RWPE1 (cell line): ENCODE results near the gene CD93.

Source experiments
- CTCF ChIA-PET: fragments of 350-600 bp; sonication (Branson Sonifier 250); formaldehyde crosslinking; extraction: SDS; loops from one replicate; lab custom pipeline; 2021; lab: Yijun Ruan, JAX
- POLR2A ChIA-PET: fragments of 400-600 bp; formaldehyde crosslinking; extraction: SDS; loops from one replicate; lab custom pipeline; 2020; ENCODE audit warnings: antibody characterized with exemption; ENCODE audit not compliant: low non-redundant PET; lab: Yijun Ruan, JAX
- DNase-seq: peaks from one replicate; pipeline ENCODE4 v3.0.0; 2012; ENCODE audit warnings: low spot score
- H3K27ac ChIP-seq: fragments of 450-650 bp; 2 replicates; pipeline ENCODE4 v1.5.1; 2017
- CTCF ChIP-seq: fragments of 450-650 bp; conservative IDR thresholded peaks from 2 replicates; pipeline ENCODE4 v1.5.1; 2017; ENCODE audit warnings: low read depth, mild to moderate bottlenecking

Gene CD93

DNA sequence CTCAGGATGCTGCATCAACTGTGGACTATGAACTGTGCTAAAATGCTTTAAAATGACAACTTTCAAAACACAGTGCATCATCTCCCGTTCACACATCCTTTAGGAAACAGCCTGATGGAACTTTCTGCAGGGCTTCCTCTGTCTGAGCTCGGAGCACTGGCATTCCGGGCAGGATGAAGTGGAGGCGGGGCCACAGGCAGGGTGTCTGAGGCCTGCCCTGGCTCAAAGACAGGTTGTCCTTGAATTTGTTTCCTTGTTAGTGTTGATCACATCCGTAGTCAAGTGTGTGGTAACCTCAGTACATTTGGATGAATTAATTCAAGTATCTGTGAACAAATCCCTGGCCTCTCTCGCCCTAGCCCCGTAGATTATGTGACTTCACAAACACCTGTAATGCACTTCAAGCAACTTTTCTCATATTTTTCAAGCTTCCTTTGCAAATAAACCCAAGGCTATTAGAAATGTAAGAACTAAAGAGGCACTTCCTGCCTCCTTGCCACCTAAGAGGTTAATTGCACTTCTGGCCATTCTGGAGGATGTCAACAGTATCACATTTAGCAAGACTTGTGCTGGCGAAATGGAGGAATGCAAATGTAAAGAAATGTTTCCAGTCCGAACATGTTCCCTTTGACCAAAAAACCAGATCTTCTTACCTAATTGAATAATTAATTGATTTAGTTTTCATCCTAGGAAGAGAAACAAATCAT lies 3.1 kb downstream of the CD93 start:
- no peak for TF ChIP-seq CTCF
- H3K27ac ChIP-seq, result peak overlapping the region; percentile 28; the same call in 1 of the 2 replicates
- POLR2A ChIA-PET, result no interaction called here
- CTCF ChIA-PET, result no interaction called here
- no peak for DNase-seq

- no peak for DNase-seq
- ChIA-PET POLR2A (no interaction called here), CTCF (no interaction called here)
- TF ChIP-seq CTCF, result no peak
- H3K27ac ChIP-seq, result no peak overlapping the region
These were observed 4.8 kb downstream of the CD93 start for GRCh38 chr20:23081263-23081819.

GRCh38 chr20:23080521-23080920 lies 5.6 kb downstream of the CD93 start:
- DNase-seq, result no peak
- TF ChIP-seq CTCF, result no peak
- POLR2A ChIA-PET, result interaction anchor here (0.7 kb wide), 1 partner anchor 16 kb away, joined by 3 read pairs; no protein-coding TSS in a partner anchor
- CTCF ChIA-PET, result no interaction called here
- H3K27ac ChIP-seq, result no peak overlapping the region

DNA sequence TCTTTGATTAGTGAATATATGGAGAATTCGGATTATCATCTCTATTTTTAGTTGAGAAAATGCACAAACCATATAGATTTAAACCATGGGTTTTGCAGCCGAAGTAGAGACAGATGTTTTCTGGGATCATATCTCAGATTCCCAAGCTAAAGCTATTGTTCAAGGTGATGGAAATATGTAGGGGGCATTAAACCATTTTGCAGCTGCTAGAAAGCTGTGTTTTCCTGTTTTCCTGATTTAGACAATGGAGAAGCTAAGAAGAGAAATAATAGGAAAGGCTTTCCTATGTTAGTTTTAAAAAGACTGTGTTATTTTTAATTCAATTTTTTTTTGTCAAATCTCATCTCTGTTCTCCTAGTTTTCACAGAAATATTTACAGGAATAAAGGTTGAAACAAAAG lies 6.2 kb downstream of the CD93 start:
- H3K27ac ChIP-seq, result no peak overlapping the region
- no peak for TF ChIP-seq CTCF
- ChIA-PET POLR2A (no interaction called here), CTCF (no interaction called here)
- no peak for DNase-seq

DNA sequence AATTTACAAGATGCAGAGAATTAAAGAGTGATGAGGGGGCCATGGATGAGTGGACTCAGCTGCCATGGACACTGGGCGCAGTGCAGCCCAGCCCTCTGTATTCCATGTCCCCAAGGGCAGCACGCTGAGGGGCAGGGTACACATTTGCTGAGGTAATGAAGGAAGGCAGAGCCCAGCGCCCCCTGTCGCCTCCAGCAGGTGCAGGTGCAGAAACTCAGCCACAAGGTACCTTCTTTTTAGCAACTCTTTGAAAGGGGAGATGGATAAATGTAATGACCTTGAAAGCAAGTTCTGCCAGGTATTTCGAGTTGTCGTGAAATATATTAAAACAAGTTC lies 7.1 kb downstream of the CD93 start:
- ChIA-PET POLR2A (no interaction called here), CTCF (no interaction called here)
- H3K27ac ChIP-seq, result no peak overlapping the region
- TF ChIP-seq CTCF, result no peak
- DNase-seq, result no peak

GRCh38 chr20:23078351-23079015 lies 7.6 kb downstream of the CD93 start:
- CTCF ChIA-PET, result interaction anchor here (1.1 kb wide), 1 partner anchor 123 kb away, joined by 3 read pairs; no protein-coding TSS in a partner anchor
- DNase-seq, result no peak
- TF ChIP-seq CTCF, result no peak
- H3K27ac ChIP-seq, result no peak overlapping the region
- POLR2A ChIA-PET, result no interaction called here
